Pancreas (tissue), 10 donors: Measurements from ENCODE around the gene TLE2. TPM values are rescaled to one million over a fixed set of nuclear protein-coding genes. Genes with fewer than 3 reads are reported as not detected.
A peak's percentile ranks its signal among the peaks of the same experiment; 100 is the strongest.

Source experiments
- ATAC-seq, 4 donors: fragments of 200-7000 bp; cut with Tn5 transposase; one replicate each; pipeline versions ENCODE4 v1.8.0 to v1.9.1; 2020; ENCODE audit warnings: mild to moderate bottlenecking in 4 of 4, moderate library complexity in 4 of 4
- DNase-seq, 6 donors: peaks; one replicate each; pipeline ENCODE4 v3.0.0-alpha.2; 2020
- FAIRE-seq: peaks from 2 replicates; lab custom pipeline; 2012; peaks lifted over from hg19 to GRCh38; lab: Jason Lieb, UNC
- H3K27ac ChIP-seq, 4 donors: fragments of 200-600 bp; sonication (generic); 1 replicate in 3 of 4; 2 replicates in 1 of 4; pipeline versions ENCODE4 v1.5.0 to v1.8.0; 2020
- H3K27me3 ChIP-seq, 4 donors: fragments of 200-600 bp; one replicate each; pipeline ENCODE4 v1.8.0; 2021
- H3K36me3 ChIP-seq, 3 donors: fragments of 200-600 bp; sonication (generic) in 1 of 3; one replicate each; pipeline versions ENCODE4 v1.5.0 to v1.8.0; 2020 to 2021
- H3K4me1 ChIP-seq, 3 donors: fragments of 200-600 bp; one replicate each; pipeline ENCODE4 v1.8.0; 2021
- H3K4me3 ChIP-seq, 4 donors: fragments of 200-600 bp; sonication (generic) in 2 of 4; one replicate each; pipeline versions ENCODE4 v1.5.0 to v1.8.0; 2020 to 2021
- H3K9me3 ChIP-seq, 4 donors: fragments of 200-600 bp; one replicate each; pipeline ENCODE4 v1.8.0; 2021
- WGBS, 2 donors: extraction: QIAGEN DNeasy Blood & Tissue Kit; methylation state at CpG; one replicate each; pipeline ENCODE4 v1.1.7; 2013; 5-methylcytosine and 5-hydroxymethylcytosine counted together
- intact Hi-C, 3 donors: fragments of 100-400 bp; cut with DNase I; formaldehyde crosslinking; loops; one replicate each; pipeline versions ENCODE4 v1.11.1 to v1.14.2; 2022
- polyA plus RNA-seq, 2 donors: library from polyadenylated mRNA; stranded (reverse); fragments of 200-250 nt; gene quantifications; one replicate each; pipeline ENCODE4 v1.2.3, GENCODE V29; 2013
- total RNA-seq, 6 donors: library from RNA; stranded (reverse); fragmentation: NEBNext Ultra II Directional in 4 of 6; extraction: Animal tissue kit (Norgen Biotek cat#: 25700) in 4 of 6; gene quantifications; one replicate each; pipeline versions ENCODE4 v1.2.1 to v1.2.4, GENCODE V29; 2021 to 2023
- TF ChIP-seq, protein P1 (sequence below), 4 donors: fragments of 200-600 bp; sonication (generic) in 3 of 4; IDR thresholded peaks; one replicate each; pipeline versions ENCODE4 v1.5.0 to v1.8.0; 2021; ENCODE audit warnings: antibody characterized with exemption in 4 of 4
- donor health status: healthy with polysubstance abuse.
- donor health status: DM: no; HTN: no; CAD: no; lungs with moderate emphysema.
- donor health status: DM: no; HTN: no; CAD: no.
- donor health status: control.
- donor health status: control.
- donor health status: Bipolar disorder and iron deficiency.
- donor health status: DM: yes; HTN: yes; CAD: no.
- donor health status: DM: no; HTN: no; CAD: no.
- donor health status: DM: no; HTN: no; CAD: no.
- donor health status: DM: yes; HTN: yes; CAD: no.

TLE2 gene
- total and polyA plus RNA-seq, 8 donors, result 16.4 to 81.9 (median 23.3) TPM

DNA sequence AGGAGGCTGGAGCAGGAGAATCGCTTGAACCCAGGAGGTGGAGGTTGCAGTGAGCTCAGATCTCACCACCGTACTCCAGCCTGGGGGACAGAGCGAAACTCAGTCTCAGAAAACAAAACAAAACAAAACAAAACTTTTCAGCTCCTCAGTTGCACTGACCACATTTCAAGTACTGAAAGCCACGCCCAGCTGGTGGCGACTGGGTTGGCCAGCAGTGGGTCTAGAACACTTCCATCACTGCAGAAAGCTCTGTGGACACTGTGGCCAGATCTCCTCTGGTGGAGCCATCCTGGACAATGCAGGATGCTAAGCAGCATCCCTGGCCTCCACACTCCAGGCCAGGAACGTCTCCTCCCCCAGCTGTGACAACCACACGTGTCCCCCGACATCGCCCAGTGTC lies 21.1 kb downstream of the TLE2 start:
- Histone ChIP-seq H3K27me3 (no peaks in the 10 kb centered on the region), H3K36me3 (peaks cover 0 to 11% (median 7%) of the 10 kb centered on the region in 3 donors), H3K9me3 (no peaks in the 10 kb centered on the region), H3K4me1 (peaks cover 0 to 2% (median 0%) of the 10 kb centered on the region in 3 donors), H3K4me3 (no peak overlapping the region), H3K27ac (no peak overlapping the region)
- TF ChIP-seq, protein P1, sequence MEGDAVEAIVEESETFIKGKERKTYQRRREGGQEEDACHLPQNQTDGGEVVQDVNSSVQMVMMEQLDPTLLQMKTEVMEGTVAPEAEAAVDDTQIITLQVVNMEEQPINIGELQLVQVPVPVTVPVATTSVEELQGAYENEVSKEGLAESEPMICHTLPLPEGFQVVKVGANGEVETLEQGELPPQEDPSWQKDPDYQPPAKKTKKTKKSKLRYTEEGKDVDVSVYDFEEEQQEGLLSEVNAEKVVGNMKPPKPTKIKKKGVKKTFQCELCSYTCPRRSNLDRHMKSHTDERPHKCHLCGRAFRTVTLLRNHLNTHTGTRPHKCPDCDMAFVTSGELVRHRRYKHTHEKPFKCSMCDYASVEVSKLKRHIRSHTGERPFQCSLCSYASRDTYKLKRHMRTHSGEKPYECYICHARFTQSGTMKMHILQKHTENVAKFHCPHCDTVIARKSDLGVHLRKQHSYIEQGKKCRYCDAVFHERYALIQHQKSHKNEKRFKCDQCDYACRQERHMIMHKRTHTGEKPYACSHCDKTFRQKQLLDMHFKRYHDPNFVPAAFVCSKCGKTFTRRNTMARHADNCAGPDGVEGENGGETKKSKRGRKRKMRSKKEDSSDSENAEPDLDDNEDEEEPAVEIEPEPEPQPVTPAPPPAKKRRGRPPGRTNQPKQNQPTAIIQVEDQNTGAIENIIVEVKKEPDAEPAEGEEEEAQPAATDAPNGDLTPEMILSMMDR (IDR thresholded peaks at IDR 0.05), result no peak
- WGBS, 2 donors, result 85 to 95% methylated on average over 9 of the region's 9 CpGs
- intact Hi-C loops, result no loop called here
- ATAC-seq (no peak), FAIRE-seq (no peak), DNase-seq (no peak)

DNA sequence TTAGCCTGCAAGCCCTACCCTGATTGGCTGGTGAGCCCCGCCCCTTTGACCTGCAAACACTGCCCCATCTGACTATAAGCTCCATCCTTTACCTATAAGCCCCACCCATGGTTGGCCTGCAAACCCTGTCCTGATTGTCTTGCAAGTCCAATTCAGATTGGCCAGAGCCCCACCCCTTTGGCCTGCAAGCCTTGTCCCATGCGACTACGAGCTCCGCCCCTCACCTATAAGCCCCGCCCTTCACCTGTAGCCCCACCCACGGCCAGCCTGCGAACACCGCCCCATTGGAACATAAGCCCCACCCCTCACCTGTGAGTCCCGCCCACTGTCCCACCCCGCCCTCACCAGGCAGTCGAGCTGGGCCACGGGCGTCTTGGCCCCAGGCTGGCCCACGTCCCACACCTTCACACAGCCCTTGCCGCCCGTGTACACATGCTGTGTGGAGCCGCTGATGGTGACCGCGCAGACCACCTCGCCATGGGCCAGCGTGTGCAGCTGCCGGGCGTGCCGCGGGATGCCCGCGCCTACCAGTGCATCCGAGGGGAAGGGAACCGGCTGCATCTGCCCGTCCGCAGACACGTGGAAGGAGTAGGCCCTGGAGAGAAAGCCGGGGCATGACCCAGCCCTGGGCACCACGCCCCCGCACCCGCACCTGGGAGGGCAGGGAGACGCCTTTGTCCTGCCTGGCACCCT lies 22.9 kb downstream of the TLE2 start:
- H3K27me3 ChIP-seq, result no peaks in the 10 kb centered on the region
- peaks cover 0 to 17% (median 7%) of the 10 kb centered on the region in 3 donors for H3K36me3 ChIP-seq
- 89% methylated on average over 35 to 37 of the region's 37 CpGs for WGBS, 2 donors
- no peak for FAIRE-seq
- no peaks in the 10 kb centered on the region for H3K9me3 ChIP-seq
- TF ChIP-seq, protein P1 (IDR thresholded peaks at IDR 0.05), result no peak
- H3K4me1 ChIP-seq, result no peaks in the 10 kb centered on the region
- DNase-seq, result peak in 1 of 6 donors; percentile 46
- no peak overlapping the region for H3K27ac ChIP-seq
- intact Hi-C loops, result no loop called here
- no peak overlapping the region for H3K4me3 ChIP-seq
- peak in 1 of 4 donors; percentile 51 for ATAC-seq

DNA sequence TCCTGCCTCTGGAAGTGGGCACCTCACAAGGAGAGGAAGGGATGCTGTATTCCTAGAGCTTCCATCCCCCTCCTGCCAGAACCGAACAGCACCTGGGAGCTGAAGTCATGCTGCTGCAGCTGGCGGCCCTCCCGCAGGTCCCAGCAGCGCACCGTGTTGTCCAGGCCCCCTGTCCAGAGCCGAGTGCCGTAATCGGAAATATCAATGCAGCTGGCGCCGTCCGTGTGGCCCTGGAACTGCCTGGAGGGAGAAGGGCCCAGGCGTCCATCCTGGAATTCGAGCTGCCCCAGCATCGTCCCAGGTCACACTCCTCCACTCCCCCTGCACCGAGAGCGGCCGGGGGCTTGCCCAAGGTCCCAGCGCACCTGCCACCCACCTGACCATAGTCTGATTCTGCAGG lies 23.7 kb downstream of the TLE2 start:
- Histone ChIP-seq H3K27me3 (no peaks in the 10 kb centered on the region), H3K4me1 (no peaks in the 10 kb centered on the region), H3K4me3 (no peak overlapping the region), H3K9me3 (no peaks in the 10 kb centered on the region), H3K27ac (no peak overlapping the region), H3K36me3 (peaks cover 0 to 17% (median 7%) of the 10 kb centered on the region in 3 donors)
- ATAC-seq, result no peak
- TF ChIP-seq, protein P1 (IDR thresholded peaks at IDR 0.05), result no peak
- intact Hi-C loops, result no loop called here
- no peak for FAIRE-seq
- WGBS, 2 donors, result 84 to 87% methylated on average over 15 to 18 of the region's 18 CpGs
- DNase-seq, result no peak

DNA sequence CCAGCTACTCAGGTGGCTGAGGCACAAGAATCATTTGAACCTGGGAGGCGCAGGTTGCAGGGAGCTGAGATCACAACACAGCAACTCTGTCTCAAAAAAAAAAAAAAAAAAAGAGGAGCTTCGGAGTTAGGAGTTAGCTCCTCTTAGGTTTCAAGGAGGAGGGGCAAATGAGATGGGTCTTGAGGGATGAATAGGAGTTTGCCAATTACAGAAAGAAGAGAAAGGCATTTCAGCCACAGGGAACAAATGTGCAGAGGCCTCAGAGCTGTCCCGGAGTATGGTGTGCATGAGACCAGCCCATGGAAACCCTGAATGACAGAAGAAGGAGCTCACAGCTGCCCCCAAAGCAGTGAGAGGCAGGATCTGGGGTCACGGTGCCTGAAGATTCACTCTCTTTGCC lies 24.6 kb downstream of the TLE2 start:
- Histone ChIP-seq H3K9me3 (no peaks in the 10 kb centered on the region), H3K4me3 (no peak overlapping the region), H3K4me1 (no peaks in the 10 kb centered on the region), H3K27me3 (no peaks in the 10 kb centered on the region), H3K36me3 (peaks cover 0 to 15% (median 7%) of the 10 kb centered on the region in 3 donors), H3K27ac (no peak overlapping the region)
- no peak for ATAC-seq
- intact Hi-C loops, result no loop called here
- FAIRE-seq, result no peak
- DNase-seq, result no peak
- WGBS, 2 donors, result 84 to 100% methylated on average over 4 of the region's 4 CpGs
- TF ChIP-seq, protein P1 (IDR thresholded peaks at IDR 0.05), result no peak

DNA sequence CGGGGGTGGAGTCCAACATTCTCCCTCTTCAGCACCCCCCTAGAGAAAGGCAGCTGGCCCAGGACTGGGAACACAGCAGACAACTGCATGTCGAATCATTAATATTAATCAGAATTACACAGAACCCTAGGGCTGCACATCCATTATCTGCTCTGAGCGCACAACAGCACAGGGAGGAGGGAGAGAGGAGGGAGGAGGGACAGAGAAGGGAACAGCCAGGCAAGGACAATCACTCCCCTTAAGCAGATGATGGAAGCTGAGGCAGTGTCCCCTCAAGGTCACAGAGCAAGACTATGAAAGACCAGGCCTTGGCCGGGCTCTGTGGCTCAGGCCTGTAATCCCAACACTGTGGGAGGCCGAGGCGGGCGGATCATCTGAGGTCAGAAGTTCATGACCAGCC lies 26.0 kb downstream of the TLE2 start:
- TF ChIP-seq, protein P1 (IDR thresholded peaks at IDR 0.05), result no peak
- H3K27ac ChIP-seq, result no peak overlapping the region
- no peaks in the 10 kb centered on the region for H3K9me3 ChIP-seq
- no peaks in the 10 kb centered on the region for H3K4me1 ChIP-seq
- ATAC-seq (no peak), FAIRE-seq (no peak), DNase-seq (no peak)
- H3K4me3 ChIP-seq, result no peak overlapping the region
- peaks cover 0 to 12% (median 0%) of the 10 kb centered on the region in 3 donors for H3K36me3 ChIP-seq
- intact Hi-C loops, result no loop called here
- H3K27me3 ChIP-seq, result no peaks in the 10 kb centered on the region
- 92% methylated on average over 7 of the region's 7 CpGs for WGBS, 2 donors
